Central memory CD8-positive, alpha-beta T cell (primary cell): ENCODE results near the gene USP15.
"Not testable (repeated sequence)": the region's sequence is repeated elsewhere in the genome, so short reads cannot be mapped to it uniquely, and the experiment has no call there.

ENCODE experiments used
- ATAC-seq: fragments of 150-1000 bp; cut with Tn5 transposase; replicated peaks from 2 replicates; pipeline ENCODE4 v1.10.0; 2022; ENCODE audit warnings: mild to moderate bottlenecking, moderate FRiP score, moderate number of reproducible peaks; ENCODE audit not compliant: poor library complexity, severe bottlenecking; ENCODE audit errors: extremely low read depth
- DNase-seq, 2 donors: peaks; one replicate each; pipeline ENCODE4 v3.0.0; 2021; ENCODE audit warnings: low spot score in 2 of 2
- H3K27ac Mint-ChIP-seq: one replicate; pipeline ENCODE4 v1.8.0; 2022; ENCODE audit warnings: low read depth, mild to moderate bottlenecking, moderate library complexity, mixed read lengths
- H3K27me3 Mint-ChIP-seq: one replicate; pipeline ENCODE4 v1.8.0; 2022; ENCODE audit warnings: mixed read lengths
- H3K36me3 Mint-ChIP-seq: one replicate; pipeline ENCODE4 v1.8.0; 2022; ENCODE audit warnings: mild to moderate bottlenecking, moderate library complexity, mixed read lengths; ENCODE audit not compliant: insufficient read depth
- H3K4me1 Mint-ChIP-seq: one replicate; pipeline ENCODE4 v1.8.0; 2022; ENCODE audit warnings: mixed read lengths
- H3K4me3 Mint-ChIP-seq: one replicate; pipeline ENCODE4 v1.8.0; 2022; ENCODE audit warnings: mild to moderate bottlenecking, moderate library complexity, mixed read lengths
- H3K9me3 Mint-ChIP-seq: one replicate; pipeline ENCODE4 v1.8.0; 2022; ENCODE audit warnings: mixed read lengths

Gene USP15

GRCh38 chr12:62429457-62429856, 169.3 kb downstream of the USP15 start:
- H3K4me3 Mint-ChIP-seq: no peak overlapping the region
- ATAC-seq (no peak), DNase-seq (no peak)
- H3K9me3 Mint-ChIP-seq: peaks cover 6% of the 10 kb centered on the region
- H3K36me3 Mint-ChIP-seq: peaks cover 3% of the 10 kb centered on the region
- peaks cover 56% of the 10 kb centered on the region for H3K27me3 Mint-ChIP-seq
- no peak overlapping the region for H3K27ac Mint-ChIP-seq
- peaks cover 2% of the 10 kb centered on the region for H3K4me1 Mint-ChIP-seq

GRCh38 chr12:62434494-62435302, 174.5 kb downstream of the USP15 start:
- Mint-ChIP-seq H3K9me3 (no peaks in the 10 kb centered on the region), H3K4me3 (peak overlapping the region; percentile 81), H3K36me3 (peaks cover 1% of the 10 kb centered on the region), H3K4me1 (peaks cover 23% of the 10 kb centered on the region), H3K27ac (peak overlapping the region; percentile 56), H3K27me3 (peaks cover 71% of the 10 kb centered on the region)
- DNase-seq (no peak), ATAC-seq (peak; percentile 37)

- Mint-ChIP-seq H3K27ac (peak overlapping the region; percentile 13), H3K36me3 (peaks cover 1% of the 10 kb centered on the region), H3K27me3 (peaks cover 63% of the 10 kb centered on the region), H3K4me1 (peaks cover 23% of the 10 kb centered on the region), H3K9me3 (no peaks in the 10 kb centered on the region), H3K4me3 (peak overlapping the region; percentile 81)
- DNase-seq: no peak
- peak; percentile 67 for ATAC-seq
Measured at GRCh38 chr12:62435303-62436163, 175.3 kb downstream of the USP15 start.

GRCh38 chr12:62436164-62436503, 175.9 kb downstream of the USP15 start:
- peaks cover 57% of the 10 kb centered on the region for H3K27me3 Mint-ChIP-seq
- no peak overlapping the region for H3K27ac Mint-ChIP-seq
- H3K36me3 Mint-ChIP-seq: peaks cover 1% of the 10 kb centered on the region

GRCh38 chr12:62438098-62438692, 178.0 kb downstream of the USP15 start:
- Mint-ChIP-seq H3K9me3 (peaks cover 5% of the 10 kb centered on the region), H3K36me3 (peaks cover 1% of the 10 kb centered on the region), H3K27me3 (peaks cover 36% of the 10 kb centered on the region), H3K4me1 (peaks cover 23% of the 10 kb centered on the region), H3K27ac (no peak overlapping the region), H3K4me3 (no peak overlapping the region)
- ATAC-seq: no peak
- peak in 1 of 2 donors; percentile 20 for DNase-seq

More at GRCh38 chr12:62436164-62436503, 175.9 kb downstream of the USP15 start:
- peak overlapping the region; percentile 81 for H3K4me3 Mint-ChIP-seq
- ATAC-seq (no peak), DNase-seq (no peak)
- no peaks in the 10 kb centered on the region for H3K9me3 Mint-ChIP-seq
- H3K4me1 Mint-ChIP-seq: peaks cover 23% of the 10 kb centered on the region

- peaks cover 5% of the 10 kb centered on the region for H3K9me3 Mint-ChIP-seq
- no peaks in the 10 kb centered on the region for H3K27me3 Mint-ChIP-seq
- no peaks in the 10 kb centered on the region for H3K36me3 Mint-ChIP-seq
- no peak overlapping the region for H3K27ac Mint-ChIP-seq
- no peaks in the 10 kb centered on the region for H3K4me1 Mint-ChIP-seq
- no peak for ATAC-seq
- no peak overlapping the region for H3K4me3 Mint-ChIP-seq
- DNase-seq: no peak
Measured at GRCh38 chr12:62446754-62447452, 186.7 kb downstream of the USP15 start.

GRCh38 chr12:62448436-62448835, 188.2 kb downstream of the USP15 start:
- no peak overlapping the region for H3K27ac Mint-ChIP-seq
- no peaks in the 10 kb centered on the region for H3K4me1 Mint-ChIP-seq
- no peaks in the 10 kb centered on the region for H3K27me3 Mint-ChIP-seq

GRCh38 chr12:62455429-62455828, 195.2 kb downstream of the USP15 start:
- not testable (repeated sequence) for H3K27ac Mint-ChIP-seq, ATAC-seq, H3K4me3 Mint-ChIP-seq, H3K9me3 Mint-ChIP-seq, H3K36me3 Mint-ChIP-seq, DNase-seq, H3K4me1 Mint-ChIP-seq, H3K27me3 Mint-ChIP-seq

More at GRCh38 chr12:62448436-62448835, 188.2 kb downstream of the USP15 start:
- Mint-ChIP-seq H3K36me3 (no peaks in the 10 kb centered on the region), H3K9me3 (no peaks in the 10 kb centered on the region), H3K4me3 (no peak overlapping the region)
- ATAC-seq (no peak), DNase-seq (no peak)

GRCh38 chr12:62458626-62459025, 198.4 kb downstream of the USP15 start:
- no peak overlapping the region for H3K27ac Mint-ChIP-seq
- no peak for DNase-seq
- no peak overlapping the region for H3K4me3 Mint-ChIP-seq
- H3K36me3 Mint-ChIP-seq: no peaks in the 10 kb centered on the region
- ATAC-seq: no peak
- no peaks in the 10 kb centered on the region for H3K4me1 Mint-ChIP-seq
- H3K9me3 Mint-ChIP-seq: no peaks in the 10 kb centered on the region
- no peaks in the 10 kb centered on the region for H3K27me3 Mint-ChIP-seq

GRCh38 chr12:62459976-62460375, 199.8 kb downstream of the USP15 start:
- peaks cover 2% of the 10 kb centered on the region for H3K36me3 Mint-ChIP-seq
- DNase-seq (no peak), ATAC-seq (no peak)
- H3K27ac Mint-ChIP-seq: no peak overlapping the region
- no peaks in the 10 kb centered on the region for H3K9me3 Mint-ChIP-seq
- no peaks in the 10 kb centered on the region for H3K4me1 Mint-ChIP-seq
- no peak overlapping the region for H3K4me3 Mint-ChIP-seq
- H3K27me3 Mint-ChIP-seq: no peaks in the 10 kb centered on the region

GRCh38 chr12:62461171-62461837, 201.1 kb downstream of the USP15 start:
- H3K4me1 Mint-ChIP-seq, H3K27me3 Mint-ChIP-seq, H3K4me3 Mint-ChIP-seq, H3K9me3 Mint-ChIP-seq, H3K36me3 Mint-ChIP-seq, H3K27ac Mint-ChIP-seq, DNase-seq, ATAC-seq: not testable (repeated sequence)

GRCh38 chr12:62463252-62463651, 203.0 kb downstream of the USP15 start:
- not testable (repeated sequence) for H3K27ac Mint-ChIP-seq, DNase-seq, H3K4me3 Mint-ChIP-seq, ATAC-seq, H3K27me3 Mint-ChIP-seq, H3K9me3 Mint-ChIP-seq, H3K36me3 Mint-ChIP-seq
- peaks cover 14% of the 10 kb centered on the region for H3K4me1 Mint-ChIP-seq
